ENCODE measurements around the gene RALGDS.
A peak's percentile ranks its signal among the peaks of the same experiment; 100 is the strongest.

The RALGDS gene

DNA sequence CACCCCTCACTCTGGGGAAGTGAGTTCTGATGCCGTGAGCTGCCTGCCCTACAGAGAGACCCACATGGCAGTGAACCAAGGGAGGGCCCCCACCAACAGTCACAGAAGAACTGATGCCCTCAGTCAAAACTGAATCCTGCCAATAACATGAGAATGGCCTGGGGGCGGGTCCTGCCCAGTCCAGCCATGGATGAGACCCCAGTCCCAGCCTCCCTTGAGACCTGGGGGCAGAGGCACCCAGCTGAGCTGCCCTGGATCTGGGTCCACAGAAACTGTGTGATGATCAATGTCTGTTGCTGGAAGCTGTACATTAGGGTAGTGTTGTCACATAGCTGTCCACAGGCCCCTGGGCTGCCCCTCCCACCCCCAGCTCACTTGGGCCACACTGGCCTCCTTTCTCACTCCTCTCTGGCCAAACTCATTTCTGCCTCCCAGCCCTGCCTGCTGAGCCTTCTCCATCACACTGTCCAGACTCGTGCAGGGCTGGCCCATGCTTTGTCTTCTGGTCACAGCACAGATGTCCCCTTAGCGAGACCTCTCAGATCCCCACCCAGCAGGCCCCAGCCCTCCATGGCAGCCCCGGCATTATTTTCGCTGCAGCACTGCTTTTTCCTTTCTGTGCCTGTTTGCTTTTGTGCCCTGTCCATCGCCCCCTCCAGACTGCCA lies 25.8 kb upstream of the RALGDS start:
- peak overlapping the region; percentile 90; the same call in 1 of the 2 replicates for H3K4me3 ChIP-seq (replicated peaks; ENCODE audit: low read depth, low read length)
- TF ChIP-seq, protein P1, sequence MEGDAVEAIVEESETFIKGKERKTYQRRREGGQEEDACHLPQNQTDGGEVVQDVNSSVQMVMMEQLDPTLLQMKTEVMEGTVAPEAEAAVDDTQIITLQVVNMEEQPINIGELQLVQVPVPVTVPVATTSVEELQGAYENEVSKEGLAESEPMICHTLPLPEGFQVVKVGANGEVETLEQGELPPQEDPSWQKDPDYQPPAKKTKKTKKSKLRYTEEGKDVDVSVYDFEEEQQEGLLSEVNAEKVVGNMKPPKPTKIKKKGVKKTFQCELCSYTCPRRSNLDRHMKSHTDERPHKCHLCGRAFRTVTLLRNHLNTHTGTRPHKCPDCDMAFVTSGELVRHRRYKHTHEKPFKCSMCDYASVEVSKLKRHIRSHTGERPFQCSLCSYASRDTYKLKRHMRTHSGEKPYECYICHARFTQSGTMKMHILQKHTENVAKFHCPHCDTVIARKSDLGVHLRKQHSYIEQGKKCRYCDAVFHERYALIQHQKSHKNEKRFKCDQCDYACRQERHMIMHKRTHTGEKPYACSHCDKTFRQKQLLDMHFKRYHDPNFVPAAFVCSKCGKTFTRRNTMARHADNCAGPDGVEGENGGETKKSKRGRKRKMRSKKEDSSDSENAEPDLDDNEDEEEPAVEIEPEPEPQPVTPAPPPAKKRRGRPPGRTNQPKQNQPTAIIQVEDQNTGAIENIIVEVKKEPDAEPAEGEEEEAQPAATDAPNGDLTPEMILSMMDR (IDR thresholded peaks at IDR 0.05; ENCODE audit: low read depth, low read length, missing control alignments) = no peak
- DNase-seq (ENCODE audit: extremely low read depth, low read depth) = no peak

DNA sequence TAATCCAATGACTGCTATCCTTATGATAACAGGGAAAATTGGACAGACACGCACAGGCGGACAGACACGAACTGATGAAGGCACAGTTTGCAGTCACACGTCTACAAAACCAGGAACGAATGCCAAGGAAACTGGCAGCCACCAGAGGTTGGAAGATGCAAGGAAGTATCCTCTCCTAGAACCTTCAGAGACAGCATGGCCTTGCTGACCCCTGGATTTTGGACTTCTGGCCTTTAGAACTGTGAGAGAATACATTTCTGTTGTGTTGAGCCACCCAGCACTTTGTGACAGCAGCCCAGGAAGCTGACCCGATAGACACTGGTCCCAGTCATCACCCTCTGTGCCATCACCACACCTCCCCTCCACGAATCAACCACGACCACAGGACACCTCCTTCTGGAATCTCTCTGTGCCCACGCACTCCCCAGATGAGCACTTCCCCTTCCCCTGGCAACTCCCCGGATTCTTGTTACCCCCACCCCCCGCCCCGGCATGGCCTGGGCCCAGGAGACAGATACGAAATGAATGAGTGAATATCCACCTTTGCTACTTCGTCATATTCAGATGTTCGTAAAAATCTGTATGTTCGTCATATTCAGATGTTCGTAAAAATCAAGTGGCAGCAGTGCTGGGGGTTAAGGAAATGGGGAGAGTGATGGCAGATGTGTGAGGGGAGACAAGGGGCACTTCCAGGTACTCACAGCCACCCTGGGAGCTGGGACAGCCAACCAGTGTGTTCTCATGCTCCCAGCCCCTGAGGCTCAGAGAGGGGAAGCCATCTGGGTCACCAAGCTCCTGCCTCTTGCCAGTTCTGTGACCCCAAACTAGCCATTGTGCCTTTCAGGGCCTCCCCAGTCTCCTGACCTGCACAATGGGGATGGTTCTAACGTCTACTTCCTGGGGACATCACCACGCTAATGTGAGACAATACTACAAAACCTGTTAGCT lies 24.1 kb upstream of the RALGDS start:
- H3K4me3 ChIP-seq (replicated peaks; ENCODE audit: low read depth, low read length) = peak overlapping the region; percentile 21; the same call in 1 of the 2 replicates
- no peak for DNase-seq (ENCODE audit: extremely low read depth, low read depth)
- TF ChIP-seq, protein P1 (IDR thresholded peaks at IDR 0.05; ENCODE audit: low read depth, low read length, missing control alignments) = no peak

DNA sequence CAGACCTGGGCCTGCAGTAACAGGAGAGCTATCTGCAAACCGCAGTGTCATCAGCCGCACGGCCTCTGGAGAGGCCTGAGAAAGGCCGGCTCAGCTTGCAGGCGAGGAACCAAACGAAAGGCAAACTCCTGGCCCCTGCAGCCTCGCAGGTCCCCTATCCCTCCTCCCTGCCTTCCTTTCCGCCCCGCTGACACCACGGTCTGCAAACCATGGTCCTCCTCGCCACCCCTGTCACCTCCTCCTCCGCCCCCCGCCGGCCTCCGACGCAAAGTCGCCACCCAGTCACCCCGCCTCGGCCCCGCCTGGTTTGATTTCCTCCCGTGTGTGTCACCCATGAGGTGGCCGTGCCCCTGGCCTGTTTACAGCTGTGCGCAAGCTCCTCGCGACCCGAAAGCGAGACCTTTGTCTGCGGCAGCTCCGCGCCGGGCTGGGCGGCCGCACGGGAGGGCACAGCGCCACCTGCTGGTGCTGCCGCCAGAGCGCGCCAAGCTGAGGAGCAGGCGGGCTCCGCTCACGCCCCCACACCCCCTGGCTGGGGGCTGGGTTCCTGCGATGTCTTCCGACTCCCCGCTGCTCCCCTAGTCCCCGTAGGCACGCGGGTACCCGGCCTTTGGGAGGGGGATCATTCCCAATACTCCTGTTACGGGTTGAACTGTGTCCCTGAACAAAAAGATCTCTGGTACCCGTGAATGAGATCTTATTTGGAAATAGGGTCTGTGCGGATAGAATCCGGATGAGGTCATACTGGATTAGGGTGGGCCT lies 23.3 kb upstream of the RALGDS start:
- TF ChIP-seq, protein P1 (IDR thresholded peaks at IDR 0.05; ENCODE audit: low read depth, low read length, missing control alignments) = peak; percentile 96
- peak overlapping the region; percentile 21 for H3K4me3 ChIP-seq (replicated peaks; ENCODE audit: low read depth, low read length)
- DNase-seq (ENCODE audit: extremely low read depth, low read depth) = no peak

DNA sequence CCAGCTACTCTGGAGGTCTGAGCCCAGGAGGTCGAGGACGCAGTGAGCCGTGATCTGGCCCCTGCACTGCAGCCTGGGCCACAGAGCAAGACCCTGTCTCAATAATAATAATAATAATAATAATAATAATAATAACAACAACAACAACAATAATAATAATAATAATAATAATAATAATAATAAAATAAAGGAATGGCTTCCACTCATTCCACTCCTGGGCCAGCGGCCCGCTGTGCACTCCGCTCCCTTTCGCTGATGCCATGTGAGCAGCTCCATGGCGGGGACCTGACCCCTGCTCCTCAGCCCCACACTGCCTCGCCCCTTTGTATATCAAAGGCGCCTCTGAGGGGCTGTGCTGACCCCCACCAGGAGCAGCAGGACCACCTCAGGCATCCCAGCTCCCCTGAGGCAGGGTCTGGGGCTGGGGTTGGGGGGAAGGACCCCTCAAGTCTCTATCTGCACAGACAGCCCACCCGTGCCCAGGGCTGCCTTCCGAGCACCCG lies 22.6 kb upstream of the RALGDS start:
- TF ChIP-seq, protein P1 (IDR thresholded peaks at IDR 0.05; ENCODE audit: low read depth, low read length, missing control alignments) = no peak
- DNase-seq (ENCODE audit: extremely low read depth, low read depth) = no peak
- H3K4me3 ChIP-seq (replicated peaks; ENCODE audit: low read depth, low read length) = peak overlapping the region; percentile 21; the same call in 1 of the 2 replicates

DNA sequence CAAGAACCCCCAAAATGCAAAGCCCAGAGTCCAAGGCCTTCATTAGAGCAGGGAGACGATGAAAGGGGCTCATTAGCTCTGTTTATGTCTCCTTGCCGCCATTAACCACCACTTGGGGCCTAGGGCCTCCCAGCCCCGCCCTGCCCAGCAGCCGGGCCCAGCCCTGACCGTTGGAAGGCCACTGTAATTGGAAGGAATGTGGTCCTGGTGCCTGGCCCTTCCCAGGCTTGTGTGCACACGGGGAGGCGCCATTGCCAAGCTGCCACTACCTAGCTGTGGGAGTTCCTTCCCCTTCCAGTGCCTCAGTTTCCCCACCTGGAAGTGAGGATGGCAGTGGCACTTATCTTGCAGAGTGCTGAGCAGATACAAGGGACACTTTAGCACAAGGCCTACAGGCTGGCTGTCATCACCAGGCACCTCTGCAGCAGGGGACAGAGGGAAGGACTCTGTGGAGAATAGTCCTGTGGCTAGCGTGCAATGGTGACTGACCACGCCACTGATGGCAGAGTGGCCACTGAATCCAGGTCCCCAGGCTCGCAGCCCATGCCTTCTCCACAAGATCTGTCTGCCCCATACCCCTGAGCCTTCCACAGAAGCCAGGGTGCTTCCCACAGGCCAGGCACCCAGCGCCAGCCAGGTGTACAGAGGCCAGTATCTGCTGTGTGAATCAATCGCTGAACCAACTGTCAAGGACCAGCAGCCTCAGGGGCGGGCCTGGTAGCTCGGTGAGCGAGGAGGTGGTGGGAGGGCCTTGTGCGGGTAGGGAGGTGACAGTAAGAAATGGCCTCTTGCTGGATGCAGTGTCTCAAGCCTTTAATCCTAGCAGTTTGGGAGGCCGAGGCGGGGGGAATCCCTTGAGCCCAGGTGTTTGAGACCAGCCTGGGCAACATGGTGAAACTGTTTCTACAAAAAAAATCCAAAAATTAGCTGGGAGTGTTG lies 21.9 kb upstream of the RALGDS start:
- no peak overlapping the region for H3K4me3 ChIP-seq (replicated peaks; ENCODE audit: low read depth, low read length)
- no peak for DNase-seq (ENCODE audit: extremely low read depth, low read depth)
- TF ChIP-seq, protein P1 (IDR thresholded peaks at IDR 0.05; ENCODE audit: low read depth, low read length, missing control alignments) = no peak
